GM18909 (cell line): ENCODE data around the gene SNX27.
A peak's percentile ranks its signal among the peaks of the same experiment; 100 is the strongest.

Source experiments
- ATAC-seq: cut with Tn5 transposase; IDR thresholded peaks from one replicate; pipeline ENCODE4 v1.9.1; 2021; ENCODE audit warnings: mild to moderate bottlenecking; ENCODE audit not compliant: unreplicated experiment, poor library complexity

SNX27 gene

DNA sequence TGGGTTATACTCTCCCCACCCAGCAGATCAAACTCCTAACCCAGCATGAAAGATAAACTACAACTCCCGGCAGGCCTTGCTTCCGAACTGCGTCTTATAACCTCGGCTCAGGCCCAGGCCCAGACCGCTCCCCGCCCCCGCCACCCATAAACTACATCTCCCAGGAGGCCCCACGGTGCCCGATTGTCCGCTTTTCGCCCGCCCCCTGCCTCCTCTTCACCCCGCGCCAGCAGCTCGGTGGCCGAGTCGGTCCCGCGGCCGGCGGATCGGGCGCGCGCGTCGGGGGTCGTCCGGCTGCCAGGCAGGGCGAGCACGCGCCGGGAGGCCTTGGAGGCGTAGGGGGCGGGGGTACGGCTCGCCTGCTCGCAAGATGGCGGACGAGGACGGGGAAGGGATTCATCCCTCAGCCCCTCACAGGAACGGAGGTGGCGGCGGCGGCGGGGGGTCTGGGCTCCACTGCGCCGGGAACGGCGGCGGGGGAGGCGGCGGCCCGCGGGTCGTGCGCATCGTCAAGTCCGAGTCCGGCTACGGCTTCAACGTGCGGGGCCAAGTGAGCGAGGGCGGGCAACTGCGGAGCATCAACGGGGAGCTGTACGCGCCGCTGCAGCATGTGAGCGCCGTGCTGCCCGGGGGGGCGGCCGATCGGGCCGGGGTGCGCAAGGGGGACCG is at the start of gene SNX27:
SNX27 (plus strand) TSS at position 219 of the 669 bp plus-strand sequence; CDS start at position 371, 152 bp downstream.
- peak; percentile 96 for ATAC-seq

GRCh38 chr1:151562661-151563060 is 49.2 kb upstream of the SNX27 start:
- ATAC-seq = no peak

- no peak for ATAC-seq
Measured at GRCh38 chr1:151563376-151563775, 48.5 kb upstream of the SNX27 start.

- no peak for ATAC-seq
Measured at GRCh38 chr1:151565502-151566189, 46.2 kb upstream of the SNX27 start.

- no peak for ATAC-seq
Measured at GRCh38 chr1:151568626-151569088, 43.2 kb upstream of the SNX27 start.

DNA sequence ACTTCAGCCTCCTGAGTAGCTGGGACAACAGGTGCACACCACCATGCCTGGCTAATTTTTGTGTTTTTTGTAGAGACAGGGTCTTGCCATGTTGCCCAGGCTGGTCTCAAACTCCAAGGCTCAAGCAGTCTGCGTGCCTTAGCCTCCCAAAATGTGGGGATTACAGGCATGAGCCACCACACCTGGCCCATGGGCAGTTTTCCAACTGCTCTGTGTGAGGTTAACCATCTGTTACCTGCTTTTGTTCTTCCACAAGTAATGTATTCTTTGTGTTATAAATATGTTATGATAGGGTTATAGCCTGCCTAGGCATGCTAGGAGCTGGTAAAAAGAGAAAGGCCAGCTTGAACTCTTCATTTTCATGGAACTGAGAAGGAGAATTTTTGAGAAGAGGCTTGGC is 41.0 kb upstream of the SNX27 start:
- no peak for ATAC-seq

- ATAC-seq = no peak
Measured at GRCh38 chr1:151574575-151575529, 37.0 kb upstream of the SNX27 start.

- ATAC-seq = no peak
Measured at GRCh38 chr1:151577173-151577572, 34.7 kb upstream of the SNX27 start.

DNA sequence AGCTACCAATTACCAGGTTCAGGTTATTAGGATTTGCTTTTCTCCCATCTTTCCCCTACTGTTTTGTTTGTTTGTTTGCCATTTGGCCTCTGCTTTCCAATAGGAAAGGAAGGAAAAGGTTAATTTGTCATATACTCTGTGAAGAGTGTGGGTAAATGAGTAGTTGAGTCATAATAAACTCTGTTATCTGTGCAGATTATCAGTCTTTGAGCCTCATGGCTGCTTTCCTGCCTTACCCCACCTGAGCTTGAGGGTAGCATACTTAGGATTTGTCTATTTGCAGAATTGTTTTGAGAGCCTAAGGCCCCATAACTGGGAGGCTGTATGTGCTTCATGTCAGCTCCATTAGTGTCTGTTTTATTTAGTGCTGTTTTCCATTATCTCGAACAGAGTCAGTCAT is 32.9 kb upstream of the SNX27 start:
- ATAC-seq = no peak

DNA sequence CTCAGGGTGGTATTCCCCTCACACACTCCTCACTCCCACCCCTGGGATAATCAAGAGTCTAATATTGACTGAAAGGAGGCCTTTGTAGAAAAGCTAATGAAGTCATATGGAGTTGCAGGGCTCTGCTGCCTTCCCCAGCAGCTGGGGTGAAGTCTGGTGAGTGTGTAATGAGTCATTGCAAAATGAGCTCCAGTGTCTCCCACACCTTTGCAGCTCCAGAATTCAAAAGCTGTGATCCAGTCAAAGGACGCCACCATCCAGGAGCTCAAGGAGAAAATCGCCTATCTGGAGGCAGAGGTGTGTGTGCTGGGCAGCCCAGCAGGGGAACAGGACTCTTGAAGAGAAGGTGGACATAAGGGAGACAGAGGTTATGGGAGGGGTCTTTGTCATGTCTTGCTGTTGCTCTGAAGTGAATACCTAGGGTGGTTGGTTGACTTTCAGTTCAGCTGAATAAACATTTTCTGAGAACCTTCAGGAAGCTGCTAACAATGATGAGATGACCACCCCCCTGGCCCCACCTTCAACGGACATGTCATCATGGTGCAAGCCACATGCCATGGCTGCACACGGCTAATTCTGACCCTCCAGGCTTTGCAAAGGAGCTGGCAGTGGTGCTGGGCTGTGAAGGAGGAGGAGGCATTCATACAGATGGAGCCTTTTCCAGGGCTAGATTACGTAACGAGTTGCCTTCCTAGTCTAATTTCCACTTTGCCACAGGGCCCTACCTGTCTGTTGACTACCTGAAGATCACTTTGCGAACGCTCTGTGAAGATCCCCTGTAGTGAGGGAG is 32.2 kb upstream of the SNX27 start:
- ATAC-seq = no peak

GRCh38 chr1:151581451-151581850 is 30.4 kb upstream of the SNX27 start:
- ATAC-seq = no peak

- ATAC-seq = no peak
Measured at GRCh38 chr1:151581921-151582320, 29.9 kb upstream of the SNX27 start.

DNA sequence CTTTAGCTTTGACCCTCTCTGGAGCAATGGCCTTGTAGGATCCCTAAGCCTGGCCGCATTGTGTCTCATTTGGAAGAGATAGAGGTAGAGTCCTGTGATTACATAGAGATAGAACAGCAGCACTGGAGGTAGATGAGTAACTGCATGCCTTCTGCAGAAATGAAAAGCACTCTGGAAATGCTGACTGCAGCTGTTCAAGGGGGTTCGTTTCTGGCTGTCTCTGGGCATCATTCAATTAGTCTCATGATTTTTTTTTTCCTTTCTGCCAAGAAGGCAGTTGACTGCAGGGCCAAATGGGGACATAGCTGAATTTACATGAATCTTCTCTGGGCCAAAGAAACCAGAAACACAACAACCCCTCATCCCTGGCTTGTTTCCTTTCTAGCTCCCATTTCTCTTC is 28.1 kb upstream of the SNX27 start:
- ATAC-seq = no peak

GRCh38 chr1:151584278-151584677 is 27.6 kb upstream of the SNX27 start:
- ATAC-seq = no peak

DNA sequence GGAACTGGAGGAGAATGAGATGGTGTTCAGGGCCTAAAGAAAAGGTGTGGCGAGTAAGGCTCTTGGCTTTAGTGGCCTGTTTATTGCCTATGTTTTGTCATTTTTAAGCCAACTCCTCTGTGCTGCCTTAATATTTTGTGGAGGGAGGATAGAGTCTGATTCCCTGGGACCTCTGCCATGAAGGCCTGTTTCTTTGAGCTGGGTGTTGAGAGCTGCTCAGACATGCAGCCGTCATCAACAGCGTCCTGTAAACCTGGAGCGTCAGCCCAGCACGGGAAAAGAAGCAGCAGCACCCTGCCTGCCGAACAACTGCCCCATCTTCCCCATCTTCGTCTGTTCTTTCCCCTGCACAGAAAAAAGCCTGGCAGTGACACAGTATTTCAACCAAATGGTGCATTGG is 27.1 kb upstream of the SNX27 start:
- ATAC-seq = no peak

DNA sequence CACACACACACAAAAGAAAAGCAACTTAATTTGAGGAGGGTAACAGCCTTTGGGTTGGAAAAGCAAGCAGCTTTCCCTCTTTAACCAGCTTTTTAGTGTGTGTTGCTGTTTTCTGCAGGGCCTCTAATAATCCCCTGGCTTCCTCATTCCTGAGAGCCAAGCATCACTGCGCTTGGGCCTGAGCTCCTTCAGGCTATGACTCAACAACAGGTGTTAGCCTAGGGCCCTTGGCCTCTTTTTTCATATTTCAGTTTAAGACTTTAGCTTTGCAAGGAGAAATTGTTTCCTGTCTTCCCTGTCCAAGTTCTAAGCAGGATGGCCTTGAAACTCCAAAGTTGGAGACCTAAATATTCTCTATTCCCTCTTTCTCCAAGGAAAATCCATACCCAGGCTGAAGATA is 26.2 kb upstream of the SNX27 start:
- ATAC-seq = no peak

DNA sequence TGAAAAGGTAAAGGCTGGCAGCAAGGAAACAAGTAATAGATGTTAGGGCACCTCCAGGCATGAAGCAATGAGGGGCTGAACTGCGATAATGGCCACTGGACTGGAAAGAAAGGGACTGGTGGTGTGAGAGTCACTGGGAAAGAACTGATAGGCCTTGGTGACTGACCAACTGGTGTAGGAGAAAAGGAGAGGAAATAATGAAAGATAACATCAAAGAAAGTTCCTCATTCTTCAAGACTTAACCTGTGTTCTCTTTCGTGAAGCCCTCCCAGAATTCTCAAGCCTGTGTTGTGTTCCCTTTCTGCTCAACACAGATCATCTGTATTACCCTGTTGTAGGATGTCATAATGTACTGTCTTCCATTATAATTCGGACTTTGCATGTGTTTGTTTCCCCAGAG is 20.9 kb upstream of the SNX27 start:
- ATAC-seq = no peak

- no peak for ATAC-seq
Measured at GRCh38 chr1:151593730-151594129, 18.1 kb upstream of the SNX27 start.

- ATAC-seq = no peak
Measured at GRCh38 chr1:151594143-151594625, 17.7 kb upstream of the SNX27 start.
